Brain microvascular endothelial cell (primary cell): ENCODE measurements around the gene CCDC102A.

ENCODE experiments used
- DNase-seq: peaks from one replicate; pipeline ENCODE4 v3.0.0-alpha.2; 2020
- H3K27ac ChIP-seq: fragments of 250-450 bp; sonication (Bioruptor Pico); 2 replicates; pipeline ENCODE4 v1.5.1; 2020; ENCODE audit warnings: mild to moderate bottlenecking, moderate library complexity
- H3K27me3 ChIP-seq: fragments of 250-450 bp; sonication (Bioruptor Pico); replicated peaks from 2 replicates; pipeline ENCODE4 v1.5.1; 2020; ENCODE audit warnings: mild to moderate bottlenecking
- H3K36me3 ChIP-seq: fragments of 250-450 bp; sonication (Bioruptor Pico); replicated peaks from 2 replicates; pipeline ENCODE4 v1.5.1; 2020; ENCODE audit warnings: mild to moderate bottlenecking
- H3K4me3 ChIP-seq: 2 replicates; pipeline ENCODE4 v1.5.1; 2011; ENCODE audit warnings: low read depth, mild to moderate bottlenecking, control low read depth, low read length, moderate library complexity
- in situ Hi-C: cut with HindIII; loops from 2 replicates; pipeline ENCODE4 v1.10.0; 2017; ENCODE audit warnings: low sequenced_read_pairs, low pct_ligation_motif_present
- TF ChIP-seq, protein P1 (sequence below): IDR thresholded peaks from 2 replicates; pipeline ENCODE4 v1.5.1; 2011; ENCODE audit warnings: low read depth, mild to moderate bottlenecking, moderate library complexity, low read length, control low read depth, inconsistent platforms; ENCODE audit errors: missing control alignments

CCDC102A gene

DNA sequence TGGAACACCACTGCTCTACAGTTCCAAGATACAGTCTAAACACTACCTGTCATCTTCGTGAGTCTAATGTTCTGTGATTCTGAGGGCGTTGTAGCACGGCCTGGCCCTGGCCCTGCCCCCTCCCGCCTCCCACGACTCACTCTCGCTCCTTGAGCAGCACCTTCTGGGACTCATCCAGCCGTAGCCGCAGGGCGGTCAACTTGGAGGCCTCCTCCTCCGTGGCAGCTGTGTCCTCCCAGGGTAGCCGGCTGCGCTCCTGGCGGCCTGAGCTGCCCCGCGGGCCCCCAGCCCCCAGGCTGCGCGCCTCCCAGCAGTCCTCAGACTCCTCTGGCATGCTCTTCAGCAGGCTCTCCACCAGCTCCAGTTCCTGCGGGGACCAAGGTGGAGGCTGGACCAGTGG is 10.6 kb downstream of the CCDC102A start:
- Histone ChIP-seq H3K36me3 (no peaks in the 10 kb centered on the region), H3K27me3 (no peaks in the 10 kb centered on the region), H3K27ac (no peak overlapping the region), H3K4me3 (no peak overlapping the region)
- TF ChIP-seq, protein P1, sequence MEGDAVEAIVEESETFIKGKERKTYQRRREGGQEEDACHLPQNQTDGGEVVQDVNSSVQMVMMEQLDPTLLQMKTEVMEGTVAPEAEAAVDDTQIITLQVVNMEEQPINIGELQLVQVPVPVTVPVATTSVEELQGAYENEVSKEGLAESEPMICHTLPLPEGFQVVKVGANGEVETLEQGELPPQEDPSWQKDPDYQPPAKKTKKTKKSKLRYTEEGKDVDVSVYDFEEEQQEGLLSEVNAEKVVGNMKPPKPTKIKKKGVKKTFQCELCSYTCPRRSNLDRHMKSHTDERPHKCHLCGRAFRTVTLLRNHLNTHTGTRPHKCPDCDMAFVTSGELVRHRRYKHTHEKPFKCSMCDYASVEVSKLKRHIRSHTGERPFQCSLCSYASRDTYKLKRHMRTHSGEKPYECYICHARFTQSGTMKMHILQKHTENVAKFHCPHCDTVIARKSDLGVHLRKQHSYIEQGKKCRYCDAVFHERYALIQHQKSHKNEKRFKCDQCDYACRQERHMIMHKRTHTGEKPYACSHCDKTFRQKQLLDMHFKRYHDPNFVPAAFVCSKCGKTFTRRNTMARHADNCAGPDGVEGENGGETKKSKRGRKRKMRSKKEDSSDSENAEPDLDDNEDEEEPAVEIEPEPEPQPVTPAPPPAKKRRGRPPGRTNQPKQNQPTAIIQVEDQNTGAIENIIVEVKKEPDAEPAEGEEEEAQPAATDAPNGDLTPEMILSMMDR, result no peak
- DNase-seq, result no peak
- in situ Hi-C loops, result no loop called here

DNA sequence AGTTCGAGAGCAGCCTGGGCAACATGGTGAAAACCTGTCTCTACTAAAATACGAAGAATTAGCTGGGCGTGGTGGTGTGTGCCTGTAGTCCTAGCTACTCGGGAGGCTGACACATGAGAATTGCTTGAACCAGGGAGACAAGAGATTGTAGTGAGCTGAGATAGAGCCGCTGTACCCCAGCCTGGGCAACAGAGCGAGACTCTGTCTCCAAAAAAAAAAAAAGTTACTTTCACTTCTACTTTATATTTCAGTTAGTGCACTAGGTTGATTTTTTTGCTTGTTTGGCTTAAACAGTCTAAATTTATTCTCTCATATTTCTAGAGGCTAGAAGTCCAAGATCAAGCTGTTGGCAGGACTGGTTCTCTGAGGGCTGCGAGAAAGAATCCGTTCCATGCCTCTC is 13.4 kb downstream of the CCDC102A start:
- TF ChIP-seq, protein P1, result no peak
- no peaks in the 10 kb centered on the region for H3K27me3 ChIP-seq
- no peak for DNase-seq
- no peaks in the 10 kb centered on the region for H3K36me3 ChIP-seq
- in situ Hi-C loops, result no loop called here
- H3K4me3 ChIP-seq, result no peak overlapping the region
- no peak overlapping the region for H3K27ac ChIP-seq

DNA sequence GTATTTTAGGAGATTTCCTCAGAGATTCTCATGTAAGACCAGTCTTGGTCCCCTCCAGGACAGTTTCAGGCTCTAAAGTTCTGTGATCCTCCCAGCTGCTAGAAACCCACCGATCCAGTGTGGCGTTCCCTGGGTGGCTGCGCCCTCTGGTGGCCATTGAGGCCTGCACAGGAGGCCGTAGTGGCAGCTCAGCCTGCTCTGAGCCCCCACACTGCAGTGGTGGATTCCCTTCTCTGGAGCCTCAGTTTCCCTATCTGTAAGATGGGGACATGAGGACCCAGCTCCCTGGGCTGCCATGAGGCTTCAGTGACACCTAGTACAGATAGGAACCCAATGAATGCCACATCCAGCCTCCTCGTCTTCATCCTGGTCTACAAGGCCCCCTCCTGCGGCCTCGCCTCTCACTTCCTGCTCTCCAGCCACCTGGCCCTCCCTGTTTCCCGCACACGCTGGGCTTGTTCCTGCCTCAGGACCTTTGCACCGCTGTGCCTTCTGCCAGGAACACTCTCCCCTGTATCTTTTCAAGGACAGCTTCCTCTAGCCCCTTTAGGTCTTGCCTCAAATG is 16.5 kb downstream of the CCDC102A start:
- Histone ChIP-seq H3K27ac (no peak overlapping the region), H3K36me3 (peaks cover 3% of the 10 kb centered on the region), H3K4me3 (no peak overlapping the region), H3K27me3 (no peaks in the 10 kb centered on the region)
- TF ChIP-seq, protein P1, result peak; percentile 99
- in situ Hi-C loops, result no loop called here
- peak; percentile 53 for DNase-seq

DNA sequence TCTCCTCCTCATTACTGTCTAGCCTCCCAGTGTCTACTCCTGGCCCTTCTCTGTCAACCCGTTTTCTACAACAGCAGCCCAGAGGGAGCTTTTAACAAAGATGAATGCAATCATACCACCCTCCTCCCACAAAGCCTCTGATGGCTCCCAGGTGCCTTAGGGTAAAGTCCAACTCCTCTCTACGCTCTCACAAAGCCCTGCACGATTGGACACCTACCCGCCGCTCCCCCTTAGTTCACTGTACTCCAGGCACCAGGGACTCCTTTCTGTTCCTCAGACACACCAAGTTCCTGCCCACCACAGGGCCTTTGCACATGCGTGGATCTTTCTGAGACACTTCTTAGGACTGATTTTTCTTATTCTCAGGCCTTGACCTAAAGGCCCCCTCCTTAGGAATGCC is 17.4 kb downstream of the CCDC102A start:
- H3K27ac ChIP-seq, result no peak overlapping the region

DNA sequence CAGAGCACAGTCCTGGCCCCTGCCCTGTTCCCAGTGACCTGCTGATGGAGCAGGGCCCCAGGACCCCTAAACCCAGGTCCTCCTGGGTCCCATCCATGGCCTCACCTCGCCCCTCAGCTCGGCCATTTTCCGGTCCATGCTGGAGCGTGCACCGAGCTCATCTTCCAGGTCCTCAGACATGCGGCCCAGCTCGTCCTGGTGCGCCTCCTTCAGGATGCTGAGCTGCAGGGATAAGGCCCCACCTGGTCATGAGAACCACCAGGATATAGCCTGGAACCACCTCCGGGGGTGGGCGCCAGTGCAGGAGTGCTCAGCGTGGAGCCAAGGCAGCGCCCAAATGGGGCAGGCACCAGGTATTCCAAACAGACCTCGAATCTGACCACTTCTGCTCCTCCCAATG is 17.9 kb downstream of the CCDC102A start:
- Histone ChIP-seq H3K27ac (no peak overlapping the region), H3K4me3 (no peak overlapping the region), H3K36me3 (peaks cover 3% of the 10 kb centered on the region), H3K27me3 (no peaks in the 10 kb centered on the region)
- DNase-seq, result no peak
- in situ Hi-C loops, result no loop called here
- TF ChIP-seq, protein P1, result no peak

More for the DNA sequence above, 17.4 kb downstream of the CCDC102A start:
- in situ Hi-C loops, result no loop called here
- Histone ChIP-seq H3K36me3 (peaks cover 3% of the 10 kb centered on the region), H3K4me3 (no peak overlapping the region), H3K27me3 (no peaks in the 10 kb centered on the region)
- no peak for DNase-seq
- TF ChIP-seq, protein P1, result no peak
